ENCODE data around the gene RAI1. TPM values are rescaled to one million over a fixed set of nuclear protein-coding genes. Genes with fewer than 3 reads are reported as not detected.
A peak's percentile ranks its signal among the peaks of the same experiment; 100 is the strongest.

The RAI1 gene
- total RNA-seq, 1 donor from 2014 or later, result 24.7 TPM

GRCh38 chr17:17752821-17753321 lies 71.6 kb downstream of the RAI1 start:
- no peaks in the 10 kb centered on the region for H3K9me3 ChIP-seq
- no peak for DNase-seq (ENCODE audit: low spot score in 2 of 2)
- H3K4me1 ChIP-seq, result peaks cover 7 to 22% of the 10 kb centered on the region in 2 donors
- no peaks in the 10 kb centered on the region for H3K27me3 ChIP-seq
- no peaks in the 10 kb centered on the region for H3K36me3 ChIP-seq
- no peak for TF ChIP-seq CTCF (IDR thresholded peaks at IDR 0.05)
- intact Hi-C loops (cut with DNase I), result loop anchor here (1.0 to 10.0 kb wide), 6 partner anchors 29 to 286 kb away; partner anchors contain the start of genes ATPAF2, GID4, MED9 and SREBF1
- H3K4me3 ChIP-seq, result peak overlapping the region; percentile 40 to 61
- H3K27ac ChIP-seq, result peak overlapping the region; percentile 39 to 69

GRCh38 chr17:17754719-17755686 lies 73.7 kb downstream of the RAI1 start:
- TF ChIP-seq CTCF (IDR thresholded peaks at IDR 0.05), result no peak
- DNase-seq (ENCODE audit: low spot score in 2 of 2), result no peak
- intact Hi-C loops (cut with DNase I), result loop anchor here (5.0 to 10.0 kb wide), 2 partner anchors 82 to 280 kb away; partner anchors contain the start of genes MED9 and SREBF1
- Histone ChIP-seq H3K27me3 (no peaks in the 10 kb centered on the region), H3K9me3 (no peaks in the 10 kb centered on the region), H3K36me3 (no peaks in the 10 kb centered on the region), H3K27ac (no peak overlapping the region), H3K4me3 (no peak overlapping the region), H3K4me1 (peaks cover 3 to 18% of the 10 kb centered on the region in 2 donors)

GRCh38 chr17:17755715-17756114 lies 74.5 kb downstream of the RAI1 start:
- Histone ChIP-seq H3K27me3 (no peaks in the 10 kb centered on the region), H3K27ac (no peak overlapping the region), H3K4me3 (no peak overlapping the region), H3K36me3 (no peaks in the 10 kb centered on the region), H3K4me1 (peaks cover 3 to 16% of the 10 kb centered on the region in 2 donors), H3K9me3 (no peaks in the 10 kb centered on the region)
- intact Hi-C loops (cut with DNase I), result loop anchor here (10.0 kb wide), 1 partner anchor 281 kb away; the partner anchor contains the start of gene MED9
- DNase-seq (ENCODE audit: low spot score in 2 of 2), result no peak
- TF ChIP-seq CTCF (IDR thresholded peaks at IDR 0.05), result no peak

GRCh38 chr17:17757391-17757791 lies 76.1 kb downstream of the RAI1 start:
- TF ChIP-seq CTCF (IDR thresholded peaks at IDR 0.05), result no peak
- Histone ChIP-seq H3K4me3 (no peak overlapping the region), H3K9me3 (no peaks in the 10 kb centered on the region), H3K27ac (no peak overlapping the region), H3K36me3 (no peaks in the 10 kb centered on the region), H3K27me3 (no peaks in the 10 kb centered on the region), H3K4me1 (peaks cover 3 to 6% of the 10 kb centered on the region in 2 donors)
- intact Hi-C loops (cut with DNase I), result loop anchor here (10.0 kb wide), 1 partner anchor 283 kb away; the partner anchor contains the start of gene MED9
- no peak for DNase-seq (ENCODE audit: low spot score in 2 of 2)

- intact Hi-C loops (cut with DNase I), result loop anchor here (10.0 kb wide), 1 partner anchor 283 kb away; the partner anchor contains the start of gene MED9
- H3K27me3 ChIP-seq, result no peaks in the 10 kb centered on the region
- no peak overlapping the region for H3K27ac ChIP-seq
- no peaks in the 10 kb centered on the region for H3K4me1 ChIP-seq
- TF ChIP-seq CTCF (IDR thresholded peaks at IDR 0.05), result no peak
- H3K9me3 ChIP-seq, result no peaks in the 10 kb centered on the region
- no peak overlapping the region for H3K4me3 ChIP-seq
- H3K36me3 ChIP-seq, result no peaks in the 10 kb centered on the region
- DNase-seq (ENCODE audit: low spot score in 2 of 2), result no peak
Measured at GRCh38 chr17:17757956-17758845, 76.9 kb downstream of the RAI1 start.
